ENCODE data around the gene PDPN.
A peak's percentile ranks its signal among the peaks of the same experiment; 100 is the strongest.

Gene PDPN

DNA sequence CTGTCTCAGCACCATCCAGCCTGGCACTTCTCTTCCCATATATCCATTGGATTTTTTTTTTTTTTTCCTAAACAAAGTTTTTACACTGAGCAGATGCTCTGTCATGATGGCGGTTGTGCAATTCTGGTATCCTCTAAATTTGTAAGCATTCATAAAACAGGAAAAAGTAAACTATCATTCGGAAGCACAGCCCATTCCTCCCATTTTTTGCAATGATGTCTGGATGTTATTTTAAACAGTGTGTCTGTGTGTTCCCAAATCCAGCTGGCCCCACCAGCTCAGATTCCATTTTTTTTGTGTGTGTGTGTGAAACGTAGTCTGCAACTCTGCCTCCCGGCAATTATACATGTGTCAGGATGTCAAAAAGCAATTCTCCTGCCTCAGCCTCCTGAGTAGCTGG, 33.5 kb downstream of the PDPN start:
- Mint-ChIP-seq H3K27me3 (peaks cover 10% of the 10 kb centered on the region), H3K36me3 (no peaks in the 10 kb centered on the region)

DNA sequence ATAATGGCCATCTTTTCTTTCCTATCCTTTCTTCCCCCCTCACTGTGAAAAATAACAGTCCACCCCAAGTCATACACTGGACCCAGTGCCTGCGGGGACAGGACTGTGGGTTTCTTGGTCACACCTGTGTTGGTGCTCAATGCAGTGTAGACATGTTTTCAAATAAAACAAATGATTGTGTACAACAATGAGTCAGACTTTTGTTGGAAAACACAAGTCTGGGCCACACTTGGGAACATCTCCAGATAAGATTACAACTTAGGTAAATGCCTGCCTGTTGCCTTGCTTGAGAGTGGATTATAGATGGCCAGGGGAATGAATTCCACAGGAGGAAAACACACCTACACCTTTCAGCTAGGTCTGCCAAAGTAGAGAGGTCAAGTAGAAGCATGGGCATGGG, 34.1 kb downstream of the PDPN start:
- Mint-ChIP-seq H3K27ac (no peak overlapping the region), H3K9me3 (no peaks in the 10 kb centered on the region), H3K4me3 (no peak overlapping the region), H3K4me1 (no peaks in the 10 kb centered on the region), H3K27me3 (peaks cover 13% of the 10 kb centered on the region), H3K36me3 (no peaks in the 10 kb centered on the region)
- no peak for ATAC-seq (ENCODE audit: low read depth)
- DNase-seq (ENCODE audit: low spot score in 2 of 2): no peak

More for the DNA sequence above, 33.5 kb downstream of the PDPN start:
- DNase-seq (ENCODE audit: low spot score in 2 of 2) (no peak), ATAC-seq (ENCODE audit: low read depth) (no peak)
- no peaks in the 10 kb centered on the region for H3K4me1 Mint-ChIP-seq
- no peaks in the 10 kb centered on the region for H3K9me3 Mint-ChIP-seq
- H3K27ac Mint-ChIP-seq: no peak overlapping the region
- no peak overlapping the region for H3K4me3 Mint-ChIP-seq

DNA sequence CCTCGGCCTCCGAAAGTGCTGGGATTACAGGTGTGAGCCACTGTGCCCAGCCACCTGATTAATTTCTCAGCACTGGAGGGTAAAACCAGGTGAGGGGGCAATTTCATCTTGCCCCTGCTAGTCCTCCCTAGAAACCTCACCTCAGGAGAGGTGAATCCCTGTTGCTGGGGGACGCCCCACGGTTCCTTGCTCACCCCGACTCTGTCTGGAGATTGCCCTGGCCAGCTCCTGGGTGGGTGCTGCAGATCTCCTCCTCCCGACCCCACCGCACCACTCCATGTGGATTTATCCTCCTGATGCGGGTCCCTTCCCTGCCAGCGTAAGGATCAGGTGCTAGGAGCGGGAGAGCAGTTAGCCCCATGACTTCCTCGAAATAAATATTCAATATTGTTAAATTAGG, 34.9 kb downstream of the PDPN start:
- no peaks in the 10 kb centered on the region for H3K4me1 Mint-ChIP-seq
- no peaks in the 10 kb centered on the region for H3K9me3 Mint-ChIP-seq
- H3K36me3 Mint-ChIP-seq: no peaks in the 10 kb centered on the region
- ATAC-seq (ENCODE audit: low read depth) (no peak), DNase-seq (ENCODE audit: low spot score in 2 of 2) (no peak)
- H3K27me3 Mint-ChIP-seq: peaks cover 13% of the 10 kb centered on the region
- no peak overlapping the region for H3K4me3 Mint-ChIP-seq
- no peak overlapping the region for H3K27ac Mint-ChIP-seq

DNA sequence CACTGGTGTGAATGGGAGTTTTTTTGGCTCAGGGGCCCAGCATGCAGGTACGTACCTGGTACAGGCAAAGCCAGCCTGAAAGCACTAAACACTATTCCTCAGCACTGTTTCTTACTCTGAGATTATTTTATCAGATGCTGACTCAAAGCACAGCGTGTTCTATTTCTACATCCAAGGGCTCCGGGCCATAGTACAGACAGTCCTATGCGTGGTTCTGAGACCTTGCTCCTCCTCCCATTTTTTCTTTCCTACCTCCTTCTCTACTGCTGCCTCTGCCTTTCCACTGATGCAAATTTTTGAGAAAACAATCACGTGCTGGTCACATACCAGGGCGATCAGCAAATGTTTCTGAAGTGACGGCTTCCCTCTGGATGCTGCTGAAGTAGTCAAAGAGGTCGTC, 36.3 kb downstream of the PDPN start:
- DNase-seq (ENCODE audit: low spot score in 2 of 2): no peak
- H3K36me3 Mint-ChIP-seq: no peaks in the 10 kb centered on the region
- peaks cover 13% of the 10 kb centered on the region for H3K27me3 Mint-ChIP-seq
- no peak overlapping the region for H3K4me3 Mint-ChIP-seq
- H3K27ac Mint-ChIP-seq: no peak overlapping the region
- ATAC-seq (ENCODE audit: low read depth): no peak
- H3K4me1 Mint-ChIP-seq: no peaks in the 10 kb centered on the region
- no peaks in the 10 kb centered on the region for H3K9me3 Mint-ChIP-seq

DNA sequence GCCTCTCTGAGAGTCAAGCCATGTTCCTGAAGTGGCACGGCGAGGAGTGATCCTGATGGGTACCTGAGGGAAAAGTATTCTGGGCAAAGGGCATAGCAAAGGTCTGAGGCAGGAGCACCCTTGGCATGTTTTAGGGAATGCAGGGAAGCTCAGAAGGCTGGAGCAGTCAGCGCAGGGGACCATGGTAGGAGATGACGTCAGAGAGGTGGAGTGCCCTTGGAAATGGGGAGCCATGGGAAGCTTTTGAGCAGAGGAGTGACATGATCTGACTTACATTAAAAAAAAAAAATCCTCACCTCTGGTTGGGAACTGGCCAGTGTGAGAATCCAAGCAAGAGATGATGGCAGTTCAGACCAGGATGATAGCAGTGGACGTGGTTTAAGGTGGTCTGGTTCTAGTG, 37.2 kb downstream of the PDPN start:
- no peak for ATAC-seq (ENCODE audit: low read depth)
- no peaks in the 10 kb centered on the region for H3K4me1 Mint-ChIP-seq

DNA sequence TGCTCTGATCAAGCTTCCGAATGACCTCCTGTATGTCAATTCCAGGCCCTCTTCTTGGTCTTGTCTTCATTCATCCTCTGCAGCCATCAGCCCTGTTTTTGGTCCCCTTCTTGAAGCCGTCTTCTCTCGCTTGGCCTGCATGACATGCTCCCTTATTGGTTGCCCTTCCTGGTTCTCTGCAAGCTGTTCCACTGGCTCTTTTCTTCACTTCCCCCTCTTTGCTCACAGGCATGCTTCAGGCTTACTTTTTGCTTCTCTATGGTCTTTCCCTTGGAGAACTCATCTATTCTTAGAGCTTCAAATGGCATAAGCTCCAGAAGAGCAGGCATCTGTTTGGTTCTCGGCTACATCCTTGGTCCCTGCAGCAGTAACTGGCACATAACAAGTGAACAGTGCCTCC, 38.8 kb downstream of the PDPN start:
- no peaks in the 10 kb centered on the region for H3K36me3 Mint-ChIP-seq
- H3K27ac Mint-ChIP-seq: no peak overlapping the region
- H3K9me3 Mint-ChIP-seq: no peaks in the 10 kb centered on the region
- H3K27me3 Mint-ChIP-seq: peaks cover 11% of the 10 kb centered on the region
- H3K4me3 Mint-ChIP-seq: no peak overlapping the region
- no peak for ATAC-seq (ENCODE audit: low read depth)
- no peak for DNase-seq (ENCODE audit: low spot score in 2 of 2)
- H3K4me1 Mint-ChIP-seq: no peaks in the 10 kb centered on the region

More for the DNA sequence above, 37.2 kb downstream of the PDPN start:
- H3K27ac Mint-ChIP-seq: no peak overlapping the region
- no peaks in the 10 kb centered on the region for H3K36me3 Mint-ChIP-seq
- no peak overlapping the region for H3K4me3 Mint-ChIP-seq
- H3K27me3 Mint-ChIP-seq: peaks cover 11% of the 10 kb centered on the region
- no peaks in the 10 kb centered on the region for H3K9me3 Mint-ChIP-seq
- DNase-seq (ENCODE audit: low spot score in 2 of 2): no peak

DNA sequence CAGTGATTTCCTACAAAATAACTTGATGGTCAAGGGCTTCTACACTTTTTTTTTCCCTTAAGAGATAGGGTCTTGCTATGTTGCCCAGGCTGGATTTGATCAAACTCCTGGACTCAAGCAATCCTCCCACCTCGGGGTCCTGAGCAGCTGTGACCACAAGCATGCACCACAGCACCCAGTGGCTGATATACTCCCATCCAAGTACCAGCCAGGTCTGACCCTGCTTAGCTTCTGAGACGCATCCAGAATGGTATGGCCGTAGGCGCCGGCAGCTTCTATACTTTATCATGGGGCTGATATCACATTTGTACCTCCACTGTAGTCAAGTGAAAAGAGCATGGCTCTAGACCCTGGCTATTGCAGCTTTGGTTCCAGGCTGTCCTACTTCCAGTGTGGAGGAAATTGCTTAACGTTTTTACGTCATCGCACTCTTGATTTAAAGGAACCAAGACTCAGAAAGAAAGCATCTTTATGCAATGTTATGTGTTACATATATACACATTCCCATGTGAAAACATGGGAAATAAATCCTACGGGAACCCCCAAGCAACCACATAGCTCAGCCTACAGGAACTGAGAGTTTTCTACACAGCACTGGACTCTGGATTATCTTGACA, 39.5 kb downstream of the PDPN start:
- Mint-ChIP-seq H3K36me3 (peaks cover under 1% of the 10 kb centered on the region), H3K4me3 (no peak overlapping the region), H3K9me3 (no peaks in the 10 kb centered on the region), H3K27me3 (peaks cover 11% of the 10 kb centered on the region), H3K4me1 (no peaks in the 10 kb centered on the region), H3K27ac (no peak overlapping the region)
- ATAC-seq (ENCODE audit: low read depth) (no peak), DNase-seq (ENCODE audit: low spot score in 2 of 2) (no peak)

DNA sequence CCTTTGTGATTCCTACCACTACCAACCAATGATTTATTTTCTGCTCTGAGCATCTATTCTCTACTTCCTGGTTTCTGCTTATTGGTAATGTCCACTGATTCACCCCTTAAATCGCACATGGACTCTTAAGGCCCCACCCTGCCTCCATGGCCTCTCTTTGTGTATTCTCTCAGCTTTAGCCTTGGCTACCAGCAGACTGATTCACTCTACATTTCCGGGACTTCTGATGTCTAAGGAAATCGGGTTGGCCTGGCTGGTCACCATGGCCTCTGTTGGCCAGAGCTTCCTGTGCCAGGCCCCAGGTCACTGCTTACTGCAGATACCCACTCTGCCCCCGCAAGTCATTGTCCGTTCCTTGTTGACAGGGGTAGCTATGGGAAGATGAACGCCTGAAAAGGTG, 40.9 kb downstream of the PDPN start:
- DNase-seq (ENCODE audit: low spot score in 2 of 2) (no peak), ATAC-seq (ENCODE audit: low read depth) (no peak)
- H3K36me3 Mint-ChIP-seq: peaks cover 1% of the 10 kb centered on the region
- H3K27ac Mint-ChIP-seq: no peak overlapping the region
- H3K27me3 Mint-ChIP-seq: peaks cover 15% of the 10 kb centered on the region
- no peaks in the 10 kb centered on the region for H3K9me3 Mint-ChIP-seq
- H3K4me3 Mint-ChIP-seq: no peak overlapping the region
- no peaks in the 10 kb centered on the region for H3K4me1 Mint-ChIP-seq

DNA sequence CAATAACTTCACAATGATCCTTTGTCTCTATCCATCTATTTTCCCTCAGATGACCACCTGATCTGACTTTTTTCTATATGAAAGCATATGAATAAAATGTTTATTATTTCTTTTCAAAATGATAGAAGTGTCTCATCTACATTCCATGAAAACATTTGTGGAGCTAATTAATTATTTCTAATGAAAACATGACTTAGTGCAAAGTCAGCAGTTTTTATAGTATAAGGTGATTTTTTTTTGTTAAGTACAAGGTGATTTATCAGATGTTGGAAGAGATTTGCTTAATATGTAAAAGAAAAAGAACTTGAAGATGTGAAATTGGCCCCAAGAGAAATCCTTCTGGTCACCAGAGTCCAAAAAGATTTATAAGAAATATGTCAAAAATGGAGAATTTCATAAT, 43.5 kb downstream of the PDPN start:
- Mint-ChIP-seq H3K4me1 (no peaks in the 10 kb centered on the region), H3K36me3 (peaks cover 1% of the 10 kb centered on the region), H3K4me3 (no peak overlapping the region), H3K9me3 (no peaks in the 10 kb centered on the region), H3K27me3 (peaks cover 8% of the 10 kb centered on the region), H3K27ac (no peak overlapping the region)
- ATAC-seq (ENCODE audit: low read depth) (no peak), DNase-seq (ENCODE audit: low spot score in 2 of 2) (no peak)

DNA sequence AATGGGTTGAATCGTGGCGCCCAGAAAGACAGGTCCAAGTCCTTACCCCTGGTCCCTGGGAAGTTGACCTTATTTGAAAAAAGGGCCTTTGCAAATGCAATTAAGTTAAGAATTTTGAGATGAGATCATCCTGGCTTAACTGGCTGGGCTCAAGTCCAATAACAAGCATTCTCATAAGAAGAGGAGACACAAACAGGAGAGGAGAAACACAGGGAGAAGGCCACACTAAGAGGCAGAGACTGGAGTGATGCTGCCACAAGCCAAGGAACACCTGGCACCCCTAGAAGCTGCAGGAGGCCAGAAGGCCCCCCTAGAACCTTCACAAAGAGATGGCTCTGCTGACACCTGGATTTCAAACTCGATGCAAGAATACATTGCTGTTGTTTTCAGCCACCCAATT, 44.6 kb downstream of the PDPN start:
- Mint-ChIP-seq H3K9me3 (no peaks in the 10 kb centered on the region), H3K4me1 (no peaks in the 10 kb centered on the region), H3K4me3 (no peak overlapping the region), H3K36me3 (peaks cover 1% of the 10 kb centered on the region), H3K27me3 (peaks cover 5% of the 10 kb centered on the region), H3K27ac (no peak overlapping the region)
- DNase-seq (ENCODE audit: low spot score in 2 of 2) (no peak), ATAC-seq (ENCODE audit: low read depth) (no peak)

DNA sequence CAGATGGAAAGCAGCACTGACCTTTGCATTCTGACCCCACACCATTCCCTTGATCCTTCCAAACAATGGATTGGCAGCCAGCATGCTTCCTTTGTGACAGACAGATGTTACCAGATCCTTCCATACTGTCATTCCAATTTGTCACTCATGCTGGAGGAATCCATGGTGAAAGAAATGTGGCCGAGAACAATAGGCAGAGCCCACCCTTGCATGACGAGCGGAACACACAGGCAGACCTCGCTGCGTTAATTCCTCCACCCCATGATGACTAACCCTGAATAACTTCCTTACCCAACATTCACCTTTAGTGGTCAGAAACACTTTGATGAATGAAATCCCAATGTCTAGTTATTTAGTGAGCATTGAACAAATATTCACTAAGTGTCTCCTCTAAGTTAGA, 45.1 kb downstream of the PDPN start:
- Mint-ChIP-seq H3K9me3 (no peaks in the 10 kb centered on the region), H3K27ac (no peak overlapping the region), H3K27me3 (peaks cover 5% of the 10 kb centered on the region), H3K4me3 (no peak overlapping the region), H3K4me1 (no peaks in the 10 kb centered on the region), H3K36me3 (peaks cover 1% of the 10 kb centered on the region)
- DNase-seq (ENCODE audit: low spot score in 2 of 2) (no peak), ATAC-seq (ENCODE audit: low read depth) (no peak)

DNA sequence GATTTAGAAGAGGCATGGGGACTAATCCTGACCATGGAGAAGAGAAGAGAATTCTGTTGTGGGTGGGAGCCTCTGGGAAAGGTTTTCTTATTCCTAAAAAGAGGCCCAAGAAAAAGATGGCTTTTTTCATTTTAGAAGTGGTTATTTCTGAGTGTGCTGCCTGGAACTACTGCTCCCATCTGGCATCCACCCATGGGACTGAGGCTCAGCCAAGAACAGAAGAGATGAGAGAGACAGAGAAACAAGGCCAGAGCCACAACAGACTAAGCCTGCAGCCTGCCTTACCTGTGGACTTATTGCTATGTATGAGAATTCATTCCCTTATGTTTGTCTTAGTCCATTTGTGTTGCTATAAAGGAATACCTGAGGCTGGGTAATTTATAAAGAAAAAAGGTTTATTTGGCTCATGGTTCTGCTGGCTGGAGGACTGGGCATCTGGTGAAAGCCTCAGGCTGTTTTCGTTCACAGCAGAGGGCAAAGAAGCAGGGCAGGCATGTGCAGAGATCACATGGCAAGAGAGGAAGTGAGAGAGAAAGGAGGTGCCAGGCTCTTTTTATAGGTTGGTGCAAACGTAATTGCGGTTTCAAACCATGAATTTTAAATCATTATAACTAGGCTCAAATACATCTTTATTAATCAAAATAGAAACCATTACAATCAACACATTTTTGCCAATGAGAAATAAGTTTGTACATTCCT, 58.8 kb downstream of the PDPN start:
- ATAC-seq (ENCODE audit: low read depth) (peak; percentile 98), DNase-seq (ENCODE audit: low spot score in 2 of 2) (peak; percentile 24 to 56)

DNA sequence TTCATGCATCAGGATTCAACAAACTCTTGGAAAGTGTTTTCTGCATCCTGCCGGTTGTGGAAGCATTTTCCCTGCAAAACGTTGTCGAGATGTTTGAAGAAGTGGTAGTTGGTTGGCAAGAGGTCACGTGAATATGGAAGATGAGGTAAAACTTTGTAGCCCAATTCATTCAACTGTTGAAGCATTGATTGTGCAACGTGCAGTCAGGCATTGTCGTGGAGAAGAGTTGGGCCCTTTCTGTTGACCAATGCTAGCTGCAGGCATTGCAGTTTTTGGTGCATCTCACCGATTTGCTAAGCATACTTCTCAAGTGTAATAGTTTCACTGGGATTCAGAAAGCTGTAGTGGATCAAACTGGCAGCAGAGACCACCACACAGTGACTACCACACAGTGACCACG, 59.4 kb downstream of the PDPN start:
- no peaks in the 10 kb centered on the region for H3K27me3 Mint-ChIP-seq
- peak overlapping the region; percentile 50 for H3K4me3 Mint-ChIP-seq
- peaks cover 14% of the 10 kb centered on the region for H3K36me3 Mint-ChIP-seq
- DNase-seq (ENCODE audit: low spot score in 2 of 2): no peak
- H3K4me1 Mint-ChIP-seq: peaks cover 15% of the 10 kb centered on the region
- peak; percentile 43 for ATAC-seq (ENCODE audit: low read depth)
- H3K9me3 Mint-ChIP-seq: peaks cover 11% of the 10 kb centered on the region
- H3K27ac Mint-ChIP-seq: peak overlapping the region; percentile 84

More for the DNA sequence above, 58.8 kb downstream of the PDPN start:
- Mint-ChIP-seq H3K9me3 (peaks cover 13% of the 10 kb centered on the region), H3K4me1 (peaks cover 15% of the 10 kb centered on the region), H3K27ac (peak overlapping the region; percentile 84), H3K27me3 (no peaks in the 10 kb centered on the region), H3K4me3 (peak overlapping the region; percentile 50), H3K36me3 (peaks cover 16% of the 10 kb centered on the region)

DNA sequence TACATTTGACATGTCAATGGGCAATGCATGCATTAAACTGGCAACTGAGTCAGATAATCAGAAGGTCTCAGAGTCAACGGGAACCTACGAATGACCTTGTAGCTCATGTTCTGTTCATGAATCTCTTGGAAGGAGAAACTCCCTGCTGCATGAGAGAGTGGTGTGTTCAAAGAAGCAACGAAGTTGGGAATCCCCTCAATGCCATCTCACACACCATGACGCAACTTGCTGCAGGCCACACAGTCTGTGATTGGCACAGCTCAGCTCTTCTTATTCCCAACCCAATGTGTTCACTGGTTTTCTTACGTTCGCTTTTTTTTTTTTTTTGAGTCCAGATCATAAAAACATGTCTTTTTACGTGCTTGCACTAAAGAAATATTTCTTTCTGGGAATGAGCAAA, 62.9 kb downstream of the PDPN start:
- ATAC-seq (ENCODE audit: low read depth) (peak; percentile 28), DNase-seq (ENCODE audit: low spot score in 2 of 2) (no peak)
- Mint-ChIP-seq H3K9me3 (peaks cover 1% of the 10 kb centered on the region), H3K27me3 (no peaks in the 10 kb centered on the region), H3K4me1 (peaks cover 11% of the 10 kb centered on the region), H3K27ac (no peak overlapping the region), H3K4me3 (no peak overlapping the region), H3K36me3 (no peaks in the 10 kb centered on the region)

DNA sequence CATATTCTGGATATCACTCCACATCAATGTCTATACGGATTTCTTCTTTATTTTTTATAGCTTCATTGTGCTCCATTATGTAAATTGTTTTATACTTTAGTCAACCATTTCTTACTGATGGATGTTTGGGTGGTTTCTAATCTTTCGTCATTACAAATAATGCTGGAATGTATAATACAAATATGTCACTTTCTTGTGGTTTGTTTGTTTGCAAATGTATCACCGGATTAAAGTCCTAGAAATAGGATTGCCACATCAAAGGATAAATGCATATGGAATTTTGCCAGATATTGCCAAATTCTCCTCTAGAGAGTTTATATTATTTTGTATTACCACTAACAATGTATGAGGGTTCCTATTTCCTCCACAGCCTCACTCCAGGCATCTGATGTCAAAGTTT, 67.6 kb downstream of the PDPN start:
- no peaks in the 10 kb centered on the region for H3K4me1 Mint-ChIP-seq
- DNase-seq (ENCODE audit: low spot score in 2 of 2) (no peak), ATAC-seq (ENCODE audit: low read depth) (no peak)
- no peak overlapping the region for H3K27ac Mint-ChIP-seq
- no peaks in the 10 kb centered on the region for H3K36me3 Mint-ChIP-seq
- peaks cover 1% of the 10 kb centered on the region for H3K9me3 Mint-ChIP-seq
- peaks cover 2% of the 10 kb centered on the region for H3K27me3 Mint-ChIP-seq
- H3K4me3 Mint-ChIP-seq: no peak overlapping the region
